ENCODE data around the gene SORCS2. TPM values are rescaled to one million over a fixed set of nuclear protein-coding genes. Genes with fewer than 3 reads are reported as not detected.
A peak's percentile ranks its signal among the peaks of the same experiment; 100 is the strongest.

SORCS2 gene
- total RNA-seq, 1 donor from 2014 or later: not detected

- intact Hi-C loops (cut with micrococcal nuclease): no loop called here
- Mint-ChIP-seq H3K4me1 (ENCODE audit: low read depth) (peaks cover 9% of the 10 kb centered on the region), H3K36me3 (ENCODE audit: low read depth) (no peaks in the 10 kb centered on the region), H3K9me3 (no peaks in the 10 kb centered on the region), H3K4me3 (no peak overlapping the region), H3K27ac (no peak overlapping the region), H3K27me3 (ENCODE audit: insufficient read depth) (peaks cover 3% of the 10 kb centered on the region)
- DNase-seq (ENCODE audit: low spot score): no peak
Measured at GRCh38 chr4:7529368-7530080, 337.2 kb downstream of the SORCS2 start.

DNA sequence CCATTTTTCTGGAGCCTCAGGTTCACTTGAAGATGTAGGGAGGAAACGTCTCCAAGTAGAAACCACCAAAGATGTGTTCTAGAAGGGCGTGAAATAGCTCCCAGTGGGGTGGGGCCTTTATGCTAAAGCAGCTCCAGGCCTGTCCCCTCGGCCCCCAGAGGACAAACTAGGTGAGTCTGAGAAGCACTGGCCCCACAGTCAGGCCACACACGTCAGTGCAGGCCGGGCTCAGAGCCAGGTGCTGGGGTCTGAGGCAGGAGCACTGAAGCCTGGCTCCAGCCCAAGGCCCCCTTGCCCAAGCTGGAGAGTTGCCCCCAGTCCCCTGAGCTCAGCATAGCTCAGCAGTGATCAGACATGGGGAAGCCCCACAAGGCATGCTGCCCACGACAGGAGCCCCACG is 337.7 kb downstream of the SORCS2 start:
- no peak overlapping the region for H3K4me3 Mint-ChIP-seq
- peaks cover 3% of the 10 kb centered on the region for H3K27me3 Mint-ChIP-seq (ENCODE audit: insufficient read depth)
- no peak overlapping the region for H3K27ac Mint-ChIP-seq
- H3K4me1 Mint-ChIP-seq (ENCODE audit: low read depth): peaks cover 3% of the 10 kb centered on the region
- H3K36me3 Mint-ChIP-seq (ENCODE audit: low read depth): no peaks in the 10 kb centered on the region
- H3K9me3 Mint-ChIP-seq: no peaks in the 10 kb centered on the region
- intact Hi-C loops (cut with micrococcal nuclease): no loop called here
- DNase-seq (ENCODE audit: low spot score): no peak

GRCh38 chr4:7530932-7531639 is 338.7 kb downstream of the SORCS2 start:
- DNase-seq (ENCODE audit: low spot score): no peak
- intact Hi-C loops (cut with micrococcal nuclease): no loop called here
- Mint-ChIP-seq H3K27ac (no peak overlapping the region), H3K27me3 (ENCODE audit: insufficient read depth) (peaks cover 2% of the 10 kb centered on the region), H3K36me3 (ENCODE audit: low read depth) (no peaks in the 10 kb centered on the region), H3K9me3 (no peaks in the 10 kb centered on the region), H3K4me1 (ENCODE audit: low read depth) (no peaks in the 10 kb centered on the region), H3K4me3 (no peak overlapping the region)

- Mint-ChIP-seq H3K27me3 (ENCODE audit: insufficient read depth) (peaks cover 2% of the 10 kb centered on the region), H3K27ac (no peak overlapping the region), H3K4me1 (ENCODE audit: low read depth) (no peaks in the 10 kb centered on the region), H3K36me3 (ENCODE audit: low read depth) (no peaks in the 10 kb centered on the region), H3K4me3 (no peak overlapping the region), H3K9me3 (no peaks in the 10 kb centered on the region)
- intact Hi-C loops (cut with micrococcal nuclease): no loop called here
- no peak for DNase-seq (ENCODE audit: low spot score)
Measured at GRCh38 chr4:7531640-7531994, 339.3 kb downstream of the SORCS2 start.

DNA sequence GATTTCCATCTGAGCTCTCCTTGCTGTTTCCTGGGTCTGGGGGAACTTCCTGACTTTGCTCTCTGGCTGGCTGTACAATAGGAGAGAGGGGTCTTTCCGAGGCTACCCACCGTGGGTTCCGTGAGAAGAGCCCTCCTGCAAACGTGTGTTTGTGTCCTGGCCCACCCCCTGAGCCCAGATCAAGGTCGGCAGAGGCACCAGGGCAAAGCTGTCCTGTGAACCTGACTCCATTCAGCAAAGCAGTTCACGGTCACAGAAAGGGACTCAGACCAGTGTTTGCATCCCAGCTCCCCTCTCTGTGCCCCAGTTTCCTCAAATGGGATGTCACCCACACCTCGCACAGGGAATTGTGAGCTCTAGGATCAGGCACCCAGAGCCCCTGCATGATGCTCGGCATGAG is 339.7 kb downstream of the SORCS2 start:
- no peak overlapping the region for H3K27ac Mint-ChIP-seq
- peaks cover 2% of the 10 kb centered on the region for H3K27me3 Mint-ChIP-seq (ENCODE audit: insufficient read depth)
- no peak for DNase-seq (ENCODE audit: low spot score)
- no peaks in the 10 kb centered on the region for H3K4me1 Mint-ChIP-seq (ENCODE audit: low read depth)
- no peak overlapping the region for H3K4me3 Mint-ChIP-seq
- H3K9me3 Mint-ChIP-seq: no peaks in the 10 kb centered on the region
- intact Hi-C loops (cut with micrococcal nuclease): no loop called here
- no peaks in the 10 kb centered on the region for H3K36me3 Mint-ChIP-seq (ENCODE audit: low read depth)

- Mint-ChIP-seq H3K27me3 (ENCODE audit: insufficient read depth) (peaks cover 2% of the 10 kb centered on the region), H3K27ac (no peak overlapping the region), H3K9me3 (no peaks in the 10 kb centered on the region), H3K36me3 (ENCODE audit: low read depth) (no peaks in the 10 kb centered on the region), H3K4me3 (no peak overlapping the region), H3K4me1 (ENCODE audit: low read depth) (no peaks in the 10 kb centered on the region)
- intact Hi-C loops (cut with micrococcal nuclease): no loop called here
- no peak for DNase-seq (ENCODE audit: low spot score)
Measured at GRCh38 chr4:7533267-7533666, 340.9 kb downstream of the SORCS2 start.

DNA sequence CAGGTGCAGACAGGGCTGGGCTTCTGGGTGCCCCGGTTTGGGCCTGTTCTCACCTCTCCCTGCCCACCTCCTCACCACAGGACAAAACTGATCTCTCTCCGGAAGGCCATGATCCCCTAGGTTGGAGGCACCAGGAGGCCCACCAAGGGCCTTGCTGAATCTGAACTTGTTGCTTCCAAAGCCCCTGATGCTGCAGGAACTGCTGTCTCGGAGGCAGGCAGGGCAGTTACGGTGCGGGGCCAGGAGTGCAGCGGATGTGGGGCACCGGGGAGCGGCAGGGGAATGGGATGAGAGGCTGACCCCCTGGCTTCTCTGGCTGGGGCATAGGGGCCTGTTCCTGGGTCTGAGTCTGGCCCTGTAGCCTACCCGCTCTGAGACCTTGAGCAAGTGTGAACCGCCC is 342.8 kb downstream of the SORCS2 start:
- H3K4me3 Mint-ChIP-seq: no peak overlapping the region
- intact Hi-C loops (cut with micrococcal nuclease): no loop called here
- DNase-seq (ENCODE audit: low spot score): no peak
- H3K27me3 Mint-ChIP-seq (ENCODE audit: insufficient read depth): peaks cover 2% of the 10 kb centered on the region
- no peak overlapping the region for H3K27ac Mint-ChIP-seq
- H3K36me3 Mint-ChIP-seq (ENCODE audit: low read depth): no peaks in the 10 kb centered on the region
- H3K4me1 Mint-ChIP-seq (ENCODE audit: low read depth): no peaks in the 10 kb centered on the region
- no peaks in the 10 kb centered on the region for H3K9me3 Mint-ChIP-seq

- intact Hi-C loops (cut with micrococcal nuclease): no loop called here
- Mint-ChIP-seq H3K36me3 (ENCODE audit: low read depth) (no peaks in the 10 kb centered on the region), H3K27me3 (ENCODE audit: insufficient read depth) (peaks cover 2% of the 10 kb centered on the region), H3K27ac (no peak overlapping the region), H3K9me3 (no peaks in the 10 kb centered on the region), H3K4me1 (ENCODE audit: low read depth) (no peaks in the 10 kb centered on the region), H3K4me3 (no peak overlapping the region)
- no peak for DNase-seq (ENCODE audit: low spot score)
Measured at GRCh38 chr4:7535619-7536018, 343.3 kb downstream of the SORCS2 start.

DNA sequence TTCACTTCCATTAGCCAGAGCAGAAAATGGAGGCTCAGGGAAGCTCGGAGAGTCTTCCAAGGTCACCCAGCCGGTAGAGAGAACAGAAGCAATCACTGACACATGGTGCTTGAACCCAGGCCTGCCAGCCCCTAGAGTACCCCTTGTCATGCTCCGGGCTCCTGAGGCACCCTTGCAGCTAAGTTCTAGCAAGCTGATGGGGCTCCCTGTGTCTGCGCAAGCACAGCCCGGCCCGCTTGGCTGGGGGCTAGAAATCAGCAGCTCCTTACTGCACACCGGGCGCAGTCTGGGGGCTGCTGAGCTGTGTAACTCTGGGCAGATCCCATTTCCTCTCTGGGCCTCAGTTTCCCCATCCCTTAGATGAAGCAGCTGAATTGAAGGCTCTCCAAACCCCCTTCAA is 344.5 kb downstream of the SORCS2 start:
- intact Hi-C loops (cut with micrococcal nuclease): no loop called here
- Mint-ChIP-seq H3K9me3 (no peaks in the 10 kb centered on the region), H3K27me3 (ENCODE audit: insufficient read depth) (peaks cover 2% of the 10 kb centered on the region), H3K36me3 (ENCODE audit: low read depth) (no peaks in the 10 kb centered on the region), H3K27ac (no peak overlapping the region), H3K4me3 (no peak overlapping the region), H3K4me1 (ENCODE audit: low read depth) (no peaks in the 10 kb centered on the region)
- DNase-seq (ENCODE audit: low spot score): no peak

GRCh38 chr4:7537853-7538400 is 345.6 kb downstream of the SORCS2 start:
- Mint-ChIP-seq H3K9me3 (no peaks in the 10 kb centered on the region), H3K36me3 (ENCODE audit: low read depth) (no peaks in the 10 kb centered on the region), H3K27ac (no peak overlapping the region), H3K4me1 (ENCODE audit: low read depth) (no peaks in the 10 kb centered on the region), H3K27me3 (ENCODE audit: insufficient read depth) (peaks cover 2% of the 10 kb centered on the region), H3K4me3 (no peak overlapping the region)
- DNase-seq (ENCODE audit: low spot score): no peak
- intact Hi-C loops (cut with micrococcal nuclease): no loop called here

GRCh38 chr4:7538518-7538917 is 346.2 kb downstream of the SORCS2 start:
- Mint-ChIP-seq H3K4me1 (ENCODE audit: low read depth) (no peaks in the 10 kb centered on the region), H3K27me3 (ENCODE audit: insufficient read depth) (peaks cover 2% of the 10 kb centered on the region), H3K4me3 (no peak overlapping the region), H3K9me3 (no peaks in the 10 kb centered on the region), H3K36me3 (ENCODE audit: low read depth) (no peaks in the 10 kb centered on the region), H3K27ac (no peak overlapping the region)
- intact Hi-C loops (cut with micrococcal nuclease): no loop called here
- no peak for DNase-seq (ENCODE audit: low spot score)

GRCh38 chr4:7539186-7539585 is 346.8 kb downstream of the SORCS2 start:
- Mint-ChIP-seq H3K4me3 (no peak overlapping the region), H3K36me3 (ENCODE audit: low read depth) (no peaks in the 10 kb centered on the region), H3K4me1 (ENCODE audit: low read depth) (no peaks in the 10 kb centered on the region), H3K9me3 (no peaks in the 10 kb centered on the region), H3K27me3 (ENCODE audit: insufficient read depth) (peaks cover 2% of the 10 kb centered on the region), H3K27ac (no peak overlapping the region)
- intact Hi-C loops (cut with micrococcal nuclease): no loop called here
- no peak for DNase-seq (ENCODE audit: low spot score)

DNA sequence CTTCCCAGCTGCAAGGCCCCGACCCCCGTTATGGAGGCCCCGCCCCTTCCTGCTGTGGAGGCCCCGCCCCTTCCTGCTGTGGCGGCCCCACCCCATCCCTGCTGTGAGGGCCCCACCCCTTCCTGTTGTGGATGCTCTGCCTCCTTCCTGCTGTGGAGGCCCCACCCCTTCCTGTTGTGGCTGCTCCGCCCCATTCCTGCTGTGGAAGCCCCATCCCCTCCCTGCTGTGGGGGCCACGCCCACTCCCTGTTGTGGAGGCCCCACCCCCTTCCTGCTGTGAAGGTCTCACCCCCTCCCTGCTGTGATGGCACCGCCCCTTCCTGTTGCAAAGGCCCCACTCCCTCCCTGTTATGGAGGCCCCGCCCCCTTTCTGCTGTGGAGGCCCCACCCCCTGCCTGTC is 347.3 kb downstream of the SORCS2 start:
- no peaks in the 10 kb centered on the region for H3K4me1 Mint-ChIP-seq (ENCODE audit: low read depth)
- peaks cover 2% of the 10 kb centered on the region for H3K27me3 Mint-ChIP-seq (ENCODE audit: insufficient read depth)
- DNase-seq (ENCODE audit: low spot score): peak; percentile 56
- no peak overlapping the region for H3K4me3 Mint-ChIP-seq
- H3K9me3 Mint-ChIP-seq: no peaks in the 10 kb centered on the region
- intact Hi-C loops (cut with micrococcal nuclease): no loop called here
- no peak overlapping the region for H3K27ac Mint-ChIP-seq
- no peaks in the 10 kb centered on the region for H3K36me3 Mint-ChIP-seq (ENCODE audit: low read depth)

Measured in activated T-helper 1 cell treated with anti-CD3 and anti-CD28 coated beads, Interleukin-12 subunit alpha, Interleukin-12 subunit beta, Interleukin-2, Interleukin-4 antibody, amounts not matched to agents 30 ng/mL and 10 ng/mL and 1 ng/mL, durations not matched to agents 14 hours and 24 hours and 36 hours (primary cell).